ENCODE measurements around the gene CEACAM20.
"Not testable (repeated sequence)": the region's sequence is repeated elsewhere in the genome, so short reads cannot be mapped to it uniquely, and the experiment has no call there.

CEACAM20 gene

DNA sequence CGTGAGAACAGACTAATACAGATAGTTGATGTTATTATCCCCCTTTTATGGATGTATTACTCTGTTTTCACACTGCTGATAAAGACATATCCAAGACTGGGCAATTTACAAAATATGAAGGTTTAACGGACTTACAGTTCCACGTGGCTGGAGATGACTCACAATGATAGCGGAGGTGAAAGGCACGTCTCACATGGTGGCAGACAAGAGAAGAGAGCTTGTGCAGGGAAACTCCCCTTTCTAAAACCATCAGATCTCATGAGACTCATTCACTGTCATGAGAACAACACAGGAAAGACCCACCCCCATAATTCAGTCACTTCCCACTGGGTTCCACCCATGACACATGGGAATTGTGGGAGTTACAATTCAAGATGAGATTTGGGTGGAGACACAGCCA, 60.7 kb downstream of the CEACAM20 start:
- not testable (repeated sequence) for DNase-seq

DNA sequence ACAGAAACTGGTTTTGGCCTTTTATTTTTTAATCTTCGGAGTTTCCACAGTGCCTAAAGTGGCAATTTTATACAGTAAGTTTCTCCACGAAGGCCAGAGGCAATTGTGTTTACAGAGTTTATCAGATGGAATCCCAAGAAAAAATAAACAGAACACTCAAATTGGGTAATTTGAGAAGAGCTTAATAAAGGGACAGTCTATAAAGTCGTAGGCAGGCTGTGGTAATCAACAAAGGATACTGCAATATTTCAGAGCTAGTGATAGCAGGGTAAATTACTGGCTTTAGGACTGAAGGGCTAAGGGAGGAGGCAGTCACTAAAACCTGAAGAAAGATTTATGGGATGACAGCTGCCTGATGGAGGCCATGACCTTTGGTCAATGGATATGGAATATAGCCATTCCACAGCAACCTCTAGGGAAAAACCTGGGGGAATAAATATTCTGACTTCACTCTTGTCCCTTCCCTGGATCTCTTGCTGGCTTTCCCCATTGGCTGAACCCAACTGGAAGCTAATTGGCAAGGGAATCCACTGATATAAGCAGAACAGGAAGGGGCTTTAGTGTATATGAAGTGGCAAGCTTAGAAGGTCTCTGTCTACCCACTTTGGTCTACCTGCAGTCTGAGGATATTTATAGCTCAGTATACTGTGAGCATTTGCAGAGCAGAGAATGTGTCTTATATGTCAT, 66.7 kb downstream of the CEACAM20 start:
- DNase-seq: not testable (repeated sequence)

Measured in NCI-H1048 (cell line).